ENCODE data around the gene GPC2.
"Not testable (repeated sequence)": the region's sequence is repeated elsewhere in the genome, so short reads cannot be mapped to it uniquely, and the experiment has no call there.

GPC2 gene

GRCh38 chr7:100198266-100198665, 21.1 kb upstream of the GPC2 start:
- no peak for FAIRE-seq

DNA sequence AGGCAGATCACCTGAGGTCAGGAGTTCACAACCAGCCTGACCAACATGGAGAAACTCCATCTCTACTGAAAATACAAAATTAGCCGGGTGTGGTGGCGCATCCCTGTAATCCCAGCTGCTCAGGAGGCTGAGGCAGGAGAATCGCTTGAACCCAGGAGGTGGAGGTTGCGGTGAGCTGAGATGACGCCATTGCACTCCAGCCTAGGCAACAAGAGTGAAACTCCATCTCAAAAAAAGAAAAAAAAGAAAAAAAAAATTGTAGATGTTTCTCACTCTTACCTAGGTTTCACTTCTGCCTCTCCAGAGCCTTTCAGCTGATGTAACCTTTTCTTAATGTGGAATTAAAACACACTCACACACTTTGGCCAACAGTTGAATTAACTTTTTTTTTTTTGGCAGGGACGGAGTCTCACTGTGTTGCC, 18.7 kb upstream of the GPC2 start:
- FAIRE-seq, result not testable (repeated sequence)

DNA sequence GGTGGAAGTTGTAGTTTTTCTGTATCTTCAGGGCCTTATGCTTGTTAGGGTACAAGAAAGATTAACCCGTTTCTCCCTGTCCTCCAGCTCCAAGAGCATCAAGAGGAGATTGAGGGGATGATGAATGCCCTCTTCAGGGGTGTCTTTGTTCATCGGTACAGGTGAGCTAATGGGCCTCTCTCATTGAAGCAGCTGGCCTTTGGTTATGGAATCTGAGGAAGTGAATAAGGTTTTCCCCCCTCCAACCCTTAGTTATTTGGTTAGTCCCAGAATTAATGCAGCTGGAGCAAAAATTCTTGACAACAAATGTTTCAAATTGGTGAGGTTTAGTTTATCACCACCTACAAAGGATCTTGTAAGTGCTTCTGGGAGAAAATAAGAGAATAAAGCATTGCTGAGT, 18.0 kb upstream of the GPC2 start:
- FAIRE-seq, result no peak

DNA sequence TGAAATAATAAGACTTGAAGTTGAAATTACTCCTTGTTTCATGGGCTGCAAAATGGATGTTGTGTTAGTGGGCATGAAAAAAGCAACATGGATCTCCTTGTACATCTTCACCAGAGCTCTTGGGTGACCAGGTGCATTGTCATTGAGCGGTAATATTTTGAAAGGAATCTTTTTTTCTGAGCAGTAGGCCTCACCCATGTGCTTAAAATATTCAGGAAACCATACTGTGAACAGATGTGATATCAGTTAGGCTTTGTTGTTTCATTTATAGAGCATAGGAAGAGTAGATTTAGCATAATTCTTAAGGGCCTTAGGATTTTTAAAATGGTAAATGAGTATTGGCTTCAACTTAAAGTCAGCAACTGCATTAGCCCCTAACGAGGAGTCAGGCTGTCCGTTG, 15.8 kb upstream of the GPC2 start:
- no peak for FAIRE-seq

GRCh38 chr7:100192281-100192862, 15.2 kb upstream of the GPC2 start:
- not testable (repeated sequence) for FAIRE-seq

GRCh38 chr7:100191775-100192174, 14.6 kb upstream of the GPC2 start:
- no peak for FAIRE-seq

DNA sequence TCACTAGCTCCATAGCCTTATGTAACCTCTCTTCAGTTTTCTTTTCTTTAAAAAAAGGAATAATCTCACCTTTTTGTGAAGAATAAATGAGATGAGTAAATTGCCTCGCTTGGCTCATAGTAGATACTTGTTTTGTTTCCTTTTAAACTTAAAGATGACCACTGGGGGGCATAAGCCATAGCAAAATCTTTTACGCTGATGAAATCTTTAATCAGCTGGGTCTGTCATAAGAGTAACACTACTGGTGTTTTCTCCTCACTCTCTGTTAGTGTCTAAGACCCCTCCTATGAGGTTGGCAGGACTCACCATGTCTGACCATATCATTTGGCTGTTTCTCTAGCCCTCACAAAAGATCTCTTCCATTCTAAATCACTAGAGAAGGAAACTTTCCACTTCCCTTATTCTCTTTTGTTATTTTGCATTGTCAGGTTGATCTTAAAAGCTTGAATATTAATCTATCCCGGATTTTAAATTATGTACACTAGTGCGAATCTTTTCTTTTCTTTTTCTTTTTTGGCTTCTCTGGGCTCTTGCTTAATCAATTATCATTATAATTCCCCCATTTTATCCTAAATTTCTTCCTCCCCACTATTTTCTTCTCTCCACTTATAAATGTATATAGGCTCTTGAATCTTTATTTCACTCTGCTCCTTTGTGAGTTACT, 13.0 kb upstream of the GPC2 start:
- FAIRE-seq, result peak; percentile 31

DNA sequence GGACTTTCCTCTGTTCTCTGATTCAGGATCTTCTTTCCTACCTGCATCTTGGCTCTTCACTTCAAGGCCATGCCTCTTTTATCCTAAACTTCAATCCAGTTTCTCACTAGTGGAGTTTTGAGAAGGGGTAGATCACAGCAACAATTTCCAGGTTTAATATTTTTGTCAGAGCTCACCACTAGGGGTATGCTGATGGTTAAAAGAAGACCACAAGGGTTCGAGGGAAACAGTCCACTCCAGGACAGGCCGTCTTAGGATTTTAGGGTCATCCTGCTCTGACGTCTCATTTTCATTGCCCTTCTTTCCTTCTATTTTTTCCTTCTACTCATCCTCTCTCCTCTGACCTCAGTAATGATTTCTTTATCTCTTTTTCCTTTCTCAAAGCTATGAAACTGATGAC, 11.9 kb upstream of the GPC2 start:
- FAIRE-seq, result no peak

- FAIRE-seq, result no peak
Observed at GRCh38 chr7:100185726-100186125, 8.5 kb upstream of the GPC2 start.

DNA sequence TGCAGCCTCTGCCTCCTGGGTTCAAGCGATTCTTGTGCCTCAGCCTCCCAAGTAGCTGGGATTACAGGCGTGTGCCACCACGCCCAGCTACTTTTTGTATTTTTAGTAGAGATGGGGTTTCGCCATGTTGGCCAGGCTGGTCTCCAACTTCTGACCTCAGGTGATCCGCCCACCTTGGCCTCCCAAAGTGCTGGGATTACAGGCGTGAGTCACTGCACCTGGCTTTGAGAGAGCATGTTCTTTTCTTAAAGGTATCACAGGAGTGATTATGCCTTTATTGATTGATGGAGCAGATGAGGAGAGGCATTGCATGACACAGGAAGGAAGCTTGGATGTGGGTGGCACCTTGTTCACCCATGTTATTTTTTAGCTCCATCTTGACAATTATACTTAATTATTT, 5.9 kb upstream of the GPC2 start:
- not testable (repeated sequence) for FAIRE-seq

DNA sequence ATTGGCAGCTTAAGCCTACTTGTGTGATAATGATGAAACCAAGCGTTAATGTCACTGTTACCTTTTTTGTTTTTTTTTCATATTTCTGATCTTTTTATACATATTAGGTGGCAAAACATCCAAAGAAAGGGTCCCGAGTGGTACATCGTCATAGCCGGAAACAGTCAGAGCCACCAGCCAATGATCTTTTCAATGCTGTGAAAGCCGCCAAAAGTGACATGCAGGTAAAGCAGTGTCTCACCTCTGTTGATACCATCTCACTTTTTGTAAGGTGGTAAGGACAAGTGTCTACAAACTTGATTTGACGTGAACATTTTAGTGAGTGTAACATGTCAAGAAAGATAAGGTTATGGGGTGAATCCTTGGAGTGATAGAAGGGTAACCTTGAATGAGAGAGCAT, 5.4 kb upstream of the GPC2 start:
- FAIRE-seq, result not testable (repeated sequence)

DNA sequence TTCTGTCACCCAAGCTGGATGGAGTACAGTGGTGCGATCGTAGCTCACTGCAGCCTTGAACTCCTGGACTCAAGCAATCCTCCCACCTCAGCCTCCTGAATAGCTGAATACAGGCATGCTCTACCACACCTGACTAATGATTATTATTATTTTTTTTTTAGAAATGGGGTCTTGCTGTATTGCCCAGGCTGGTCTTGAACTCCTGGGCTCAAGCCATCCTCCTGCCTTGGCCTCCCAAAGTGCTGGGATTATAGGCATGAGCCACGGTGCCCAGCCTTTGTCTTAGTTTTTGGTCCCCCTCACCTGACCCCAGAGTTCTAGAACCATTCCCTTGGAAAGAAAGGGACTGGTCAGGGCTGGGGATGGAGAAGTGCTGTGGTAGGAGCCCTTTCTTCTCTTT, 2.9 kb upstream of the GPC2 start:
- not testable (repeated sequence) for FAIRE-seq

GRCh38 chr7:100176096-100177044, 811 bp downstream of the GPC2 start:
- FAIRE-seq, result no peak

GRCh38 chr7:100175296-100175935, 1.8 kb downstream of the GPC2 start:
- FAIRE-seq, result no peak

DNA sequence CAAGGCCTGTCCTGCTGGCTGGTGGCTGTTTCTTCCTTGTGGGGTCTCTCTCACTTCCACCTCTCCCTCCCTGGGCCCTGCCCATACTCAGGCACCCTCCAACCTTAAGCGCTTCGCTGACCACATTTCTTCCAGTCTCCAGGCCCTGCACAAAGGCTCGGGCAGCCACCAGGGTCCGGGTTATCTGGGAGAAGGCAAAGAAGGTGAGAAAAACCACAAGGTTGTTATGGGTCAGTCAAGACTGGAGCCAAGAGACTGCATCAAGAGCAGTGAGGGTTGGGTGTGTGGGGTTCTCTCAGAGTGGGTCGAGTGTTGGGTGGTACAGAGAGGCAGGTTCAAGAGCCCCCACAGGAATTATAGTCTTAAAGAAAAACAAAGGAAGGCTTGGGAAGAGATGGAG, 2.6 kb downstream of the GPC2 start:
- no peak for FAIRE-seq

DNA sequence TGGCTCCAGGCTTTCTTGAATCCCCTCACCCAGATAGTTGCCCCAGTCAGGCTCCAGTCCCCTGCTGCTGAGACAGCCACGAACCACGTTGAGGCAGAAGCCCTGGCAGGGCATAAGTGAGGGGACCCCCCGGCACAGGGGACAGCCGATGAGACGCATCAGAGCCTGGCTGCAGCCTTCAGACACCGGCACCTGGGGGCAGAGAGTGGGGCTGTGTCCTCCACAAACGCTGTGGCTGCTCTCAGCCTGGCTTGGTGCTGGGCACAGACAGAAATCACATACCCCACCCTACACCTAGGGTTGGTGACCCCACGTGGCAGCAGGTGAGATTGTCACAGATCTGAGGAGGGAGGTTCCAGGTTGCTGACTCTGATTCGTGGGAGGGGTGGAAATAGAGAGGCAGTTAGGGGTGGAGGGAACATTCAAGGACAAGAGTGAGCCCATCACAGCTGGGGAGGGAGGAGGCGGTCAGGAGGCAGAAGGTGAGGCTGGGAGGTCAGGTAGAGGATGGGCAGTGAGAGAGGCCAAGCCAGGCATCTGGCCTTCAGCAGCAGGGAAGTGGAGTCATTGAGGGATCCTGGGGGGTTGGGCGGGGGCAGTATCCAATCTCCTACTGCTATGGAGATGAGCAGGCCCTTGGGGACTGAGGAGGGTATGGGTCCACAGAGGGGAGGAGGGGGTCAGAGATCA, 3.2 kb downstream of the GPC2 start:
- no peak for FAIRE-seq

GRCh38 chr7:100171840-100172239, 5.3 kb downstream of the GPC2 start:
- FAIRE-seq, result no peak

- no peak for FAIRE-seq
Observed at GRCh38 chr7:100171087-100171681, 6.0 kb downstream of the GPC2 start.

DNA sequence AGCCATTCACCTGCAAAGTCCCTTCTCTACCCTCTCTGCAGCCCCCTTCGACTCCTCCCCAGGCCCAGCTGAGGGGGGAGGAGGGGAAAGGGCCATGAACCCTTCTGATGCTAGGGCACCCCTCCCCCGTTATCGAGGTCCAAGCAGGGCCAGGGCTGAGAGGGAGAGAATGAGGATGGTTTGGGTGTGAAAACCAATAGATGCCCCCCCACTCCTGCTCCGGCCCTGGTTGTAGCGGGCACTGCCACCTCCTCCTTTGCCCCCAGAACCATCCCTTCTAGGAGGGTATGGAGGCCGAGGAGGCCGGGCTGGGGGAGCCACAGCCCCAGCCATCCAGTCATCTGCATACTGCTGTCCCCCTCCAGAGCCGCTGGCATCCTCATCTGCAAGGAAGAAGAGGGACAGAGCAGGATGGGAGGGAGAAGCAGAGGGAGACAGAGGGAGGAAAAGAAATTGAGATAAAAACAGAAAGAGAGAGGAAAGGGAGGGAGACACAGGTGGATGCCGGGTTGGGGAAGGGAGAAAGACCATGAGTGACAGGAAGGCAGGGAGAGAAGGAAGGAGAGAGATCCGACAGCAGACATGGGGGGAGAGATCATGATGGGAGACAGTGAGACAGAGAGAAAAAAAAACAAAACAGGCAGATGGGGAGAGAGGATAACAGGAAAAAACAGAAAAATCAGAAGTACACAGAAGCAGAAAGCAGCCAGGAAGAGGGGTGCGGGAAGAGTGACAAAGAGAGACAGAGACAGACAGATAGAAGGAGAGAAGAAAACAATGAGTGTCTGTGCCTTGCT, 6.9 kb downstream of the GPC2 start:
- no peak for FAIRE-seq

GRCh38 chr7:100169147-100169850, 7.9 kb downstream of the GPC2 start:
- FAIRE-seq, result no peak

GRCh38 chr7:100167912-100168323, 9.3 kb downstream of the GPC2 start:
- FAIRE-seq, result no peak
